HepG2 (cell line): ENCODE results near the gene VPS26A. TPM values are rescaled to one million over a fixed set of nuclear protein-coding genes. Genes with fewer than 3 reads are reported as not detected.

ENCODE experiments used
- ATF7 ChIP-seq, 2 experiments: fragments of 450-650 bp in 1 of 2; sonication (generic) in 1 of 2; formaldehyde crosslinking in 1 of 2; IDR thresholded peaks; 2 replicates each; pipeline versions ENCODE4 v1.4.0 to v1.6.1; 2016 to 2020; ENCODE audit warnings: antibody characterized with exemption in 1 of 2, mild to moderate bottlenecking in 1 of 2, missing genetic modification reagents in 1 of 2
- BRCA1 ChIP-seq: sonication (generic); formaldehyde crosslinking; IDR thresholded peaks from 2 replicates; pipeline ENCODE4 v1.4.0; 2020; ENCODE audit warnings: missing genetic modification reagents
- CBX2 ChIP-seq, 2 experiments: fragments of 200-600 bp in 1 of 2; sonication (generic); formaldehyde crosslinking in 1 of 2; IDR thresholded peaks; 2 replicates each; pipeline versions ENCODE4 v1.7.0 to v1.8.1; 2018 to 2022; ENCODE audit warnings: low read depth in 2 of 2, low read length in 1 of 2, mild to moderate bottlenecking in 1 of 2, missing genetic modification reagents in 1 of 2
- CBX5 ChIP-seq: sonication (generic); formaldehyde crosslinking; IDR thresholded peaks from 2 replicates; pipeline ENCODE4 v1.4.0; 2020; ENCODE audit warnings: missing genetic modification reagents, borderline replicate concordance
- CHD2 ChIP-seq: IDR thresholded peaks from 2 replicates; pipeline ENCODE4 v1.6.1; 2011; ENCODE audit warnings: low read depth, low read length, improper control_type of control experiment
- EP300 ChIP-seq, 3 experiments: sonication (generic) in 1 of 3; formaldehyde crosslinking in 1 of 3; IDR thresholded peaks; 2 replicates each; pipeline versions ENCODE4 v1.5.1 to v1.6.1; 2011 to 2020; ENCODE audit warnings: low read depth in 2 of 3, low read length in 2 of 3, borderline replicate concordance in 1 of 3, improper control_type of control experiment in 1 of 3, mild to moderate bottlenecking in 1 of 3, missing genetic modification reagents in 1 of 3, moderate library complexity in 1 of 3
- FOXM1 ChIP-seq: sonication (generic); formaldehyde crosslinking; IDR thresholded peaks from 2 replicates; pipeline ENCODE4 v1.5.0; 2020; ENCODE audit warnings: missing genetic modification reagents
- KAT8 ChIP-seq: IDR thresholded peaks from 2 replicates; pipeline ENCODE4 v1.6.1; 2016; ENCODE audit warnings: missing genetic modification reagents, missing compliant biosample characterization
- MAFK ChIP-seq, 2 experiments: IDR thresholded peaks in 1 of 2; conservative IDR thresholded peaks in 1 of 2; 2 replicates each; pipeline ENCODE4 v1.6.1; 2011; ENCODE audit warnings: improper control_type of control experiment in 2 of 2, low read length in 2 of 2
- MXD4 ChIP-seq: IDR thresholded peaks from 2 replicates; pipeline ENCODE4 v1.6.1; 2016; ENCODE audit warnings: mild to moderate bottlenecking, missing biosample characterization, missing genetic modification reagents
- RFXANK ChIP-seq: IDR thresholded peaks from 2 replicates; pipeline ENCODE4 v1.6.1; 2016
- SAP130 ChIP-seq: IDR thresholded peaks from 2 replicates; pipeline ENCODE4 v1.6.1; 2016; ENCODE audit warnings: low read depth
- SOX5 ChIP-seq: IDR thresholded peaks from 2 replicates; pipeline ENCODE4 v1.6.1; 2016; ENCODE audit warnings: borderline replicate concordance
- SP1 ChIP-seq, 2 experiments: fragments of 450-650 bp in 1 of 2; sonication (generic) in 1 of 2; formaldehyde crosslinking in 1 of 2; IDR thresholded peaks; 2 replicates each; pipeline versions ENCODE4 v1.4.0 to v1.6.1; 2016 to 2020; ENCODE audit warnings: missing genetic modification reagents in 1 of 2
- TAF1 ChIP-seq: sonication (generic); formaldehyde crosslinking; IDR thresholded peaks from 2 replicates; pipeline ENCODE4 v1.4.0; 2020; ENCODE audit warnings: missing genetic modification reagents
- TBP ChIP-seq: sonication (generic); formaldehyde crosslinking; IDR thresholded peaks from 2 replicates; pipeline ENCODE4 v1.5.0; 2020; ENCODE audit warnings: missing genetic modification reagents
- THYN1 ChIP-seq: sonication (generic); formaldehyde crosslinking; IDR thresholded peaks from 2 replicates; pipeline ENCODE4 v1.8.1; 2023; ENCODE audit warnings: low read depth, mild to moderate bottlenecking, moderate library complexity, missing genetic modification reagents, borderline replicate concordance
- ZNF264 ChIP-seq: sonication (generic); formaldehyde crosslinking; IDR thresholded peaks from 2 replicates; pipeline ENCODE4 v1.4.0; 2020; ENCODE audit warnings: missing genetic modification reagents
- ZNF484 ChIP-seq: sonication (generic); formaldehyde crosslinking; IDR thresholded peaks from 2 replicates; pipeline ENCODE4 v1.5.1; 2020; ENCODE audit warnings: mild to moderate bottlenecking, low read depth, missing genetic modification reagents, borderline replicate concordance
- ZNF546 ChIP-seq: sonication (generic); formaldehyde crosslinking; conservative IDR thresholded peaks from 2 replicates; pipeline ENCODE4 v1.8.1; 2023; ENCODE audit warnings: mild to moderate bottlenecking, missing genetic modification reagents
- ZNF678 ChIP-seq: sonication (generic); formaldehyde crosslinking; IDR thresholded peaks from 2 replicates; pipeline ENCODE4 v1.4.0; 2020; ENCODE audit warnings: mild to moderate bottlenecking, missing genetic modification reagents
- ZNF703 ChIP-seq: sonication (generic); formaldehyde crosslinking; IDR thresholded peaks from 2 replicates; pipeline ENCODE4 v1.5.1; 2020; ENCODE audit warnings: missing genetic modification reagents, mild to moderate bottlenecking, moderate library complexity, borderline replicate concordance
- ZNF850 ChIP-seq: sonication (generic); formaldehyde crosslinking; conservative IDR thresholded peaks from 2 replicates; pipeline ENCODE4 v1.9.0; 2021; ENCODE audit warnings: mild to moderate bottlenecking, missing genetic modification reagents
- polyA plus RNA-seq, 8 experiments: library from polyadenylated mRNA; depleted of rRNA in 3 of 8; stranded (reverse) in 7 of 8; unstranded in 1 of 8; fragments of >200 nt; fragmentation: Illumina TruSeq in 4 of 8; extraction: Trizol in 4 of 8; gene quantifications; 2 replicates each; pipeline versions ENCODE4 v1.2.1 to v1.2.3, GENCODE V29; 2011 to 2016; ENCODE audit warnings: low read depth in 4 of 8, missing spikeins in 1 of 8, mixed read lengths in 1 of 8; ENCODE audit not compliant: insufficient read depth in 1 of 8
- total RNA-seq, 5 experiments: library from RNA; depleted of rRNA; stranded (reverse); fragments of >200 nt; fragmentation: Illumina TruSeq; extraction: Trizol; gene quantifications; 2 replicates each; pipeline ENCODE4 v1.2.3, GENCODE V29; 2016; ENCODE audit warnings: low read depth in 1 of 5
- TF ChIP-seq, protein P1 (sequence below): sonication (generic); formaldehyde crosslinking; IDR thresholded peaks from 2 replicates; pipeline ENCODE4 v1.8.0; 2022; ENCODE audit warnings: missing genetic modification reagents, low read depth, mild to moderate bottlenecking, borderline replicate concordance
- TF ChIP-seq, protein P2 (sequence below): sonication (generic); formaldehyde crosslinking; IDR thresholded peaks from 2 replicates; pipeline ENCODE4 v1.4.0; 2020; ENCODE audit warnings: missing genetic modification reagents
- TF ChIP-seq, protein P3 (sequence below): sonication (generic); formaldehyde crosslinking; IDR thresholded peaks from 2 replicates; pipeline ENCODE4 v1.5.0; 2020; ENCODE audit warnings: mild to moderate bottlenecking, missing genetic modification reagents

Gene VPS26A
- total and polyA plus RNA-seq, 2 of the 13 experiments (the other 11 are each of a cell fraction or from before 2014, with no cell fraction given) = 12.9 to 32.6 TPM

DNA sequence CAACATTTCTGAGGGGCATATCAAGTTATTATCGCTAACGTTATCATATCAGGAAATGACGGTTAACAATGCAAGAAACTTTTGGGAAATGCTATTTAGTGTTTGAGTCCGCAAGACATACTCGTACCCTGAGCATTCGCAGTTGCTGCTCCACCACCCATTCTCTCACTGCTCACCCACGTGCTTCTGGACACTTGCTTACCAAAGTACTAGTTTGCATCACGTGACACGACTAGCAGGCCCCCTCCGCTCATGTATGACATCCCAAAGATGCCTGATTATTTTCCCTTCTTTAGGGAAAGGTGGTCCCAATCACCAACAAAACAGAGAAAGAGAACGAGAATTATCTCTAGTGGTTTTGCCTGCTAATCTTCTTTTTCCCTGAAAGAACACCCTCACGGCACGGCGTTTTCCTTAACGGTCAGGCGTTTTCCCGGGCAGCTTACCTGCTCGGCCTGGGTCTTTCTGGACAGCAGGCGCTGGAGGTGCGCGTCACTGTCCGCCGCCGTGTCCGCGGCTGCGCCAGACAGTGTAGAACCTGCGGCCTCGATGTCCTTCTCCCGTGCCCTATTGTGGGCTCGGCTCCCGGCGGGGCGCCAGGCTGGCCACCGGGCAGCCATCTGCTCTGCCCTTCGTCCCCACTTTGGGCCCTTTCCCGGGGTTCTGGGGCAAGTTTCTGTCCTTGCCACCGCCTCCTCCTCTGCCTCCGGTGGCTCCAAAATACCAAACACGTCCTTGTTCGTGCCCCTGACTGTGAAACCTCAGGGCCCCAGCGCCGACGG, 56.0 kb downstream of the VPS26A start, which contains the start of gene SUPV3L1 (continued):
- TF ChIP-seq KAT8 (CRISPR knock-in tag) (peak; percentile 99), ATF7 (IDR thresholded peaks at IDR 0.05) (no peak), ATF7 (CRISPR knock-in tag; IDR thresholded peaks at IDR 0.05) (no peak), MAFK (conservative IDR thresholded peaks at IDR 0.05 in 1 of 2, IDR thresholded peaks at IDR 0.05 in 1 of 2; ENCODE audit: low read length in 2 of 2) (peak in 1 of 2 experiments; percentile 48; a peak in 1 of 4 replicates), ZNF484 (CRISPR knock-in tag) (no peak), CBX5 (CRISPR knock-in tag) (peak; percentile 15; the same call in 1 of the 2 replicates), EP300 (IDR thresholded peaks at IDR 0.05; ENCODE audit: low read depth in 2 of 2, low read length in 2 of 2) (no peak), EP300 (CRISPR knock-in tag; IDR thresholded peaks at IDR 0.05; ENCODE audit: borderline replicate concordance) (no peak), ZNF264 (CRISPR knock-in tag) (no peak), MXD4 (CRISPR knock-in tag) (peak; percentile 100), ZNF703 (CRISPR knock-in tag) (no peak), CHD2 (no peak), RFXANK (CRISPR knock-in tag) (no peak; the same call in 1 of the 2 replicates), SOX5 (peak; percentile 27; the same call in 1 of the 2 replicates), ZNF546 (CRISPR knock-in tag) (no peak), ZNF850 (CRISPR knock-in tag) (no peak), FOXM1 (no peak), SAP130 (peak; percentile 99), BRCA1 (CRISPR knock-in tag) (no peak; the same call in 1 of the 2 replicates), SP1 (IDR thresholded peaks at IDR 0.05) (no peak), SP1 (CRISPR knock-in tag; IDR thresholded peaks at IDR 0.05) (peak; percentile 55; the same call in 1 of the 2 replicates), THYN1 (CRISPR knock-in tag) (no peak), ZNF678 (no peak), TAF1 (CRISPR knock-in tag) (peak; percentile 77), CBX2 (IDR thresholded peaks at IDR 0.05; ENCODE audit: low read depth, low read length) (no peak), CBX2 (CRISPR knock-in tag; IDR thresholded peaks at IDR 0.05; ENCODE audit: low read depth) (no peak), TBP (CRISPR knock-in tag) (no peak)
- TF ChIP-seq, protein P1, sequence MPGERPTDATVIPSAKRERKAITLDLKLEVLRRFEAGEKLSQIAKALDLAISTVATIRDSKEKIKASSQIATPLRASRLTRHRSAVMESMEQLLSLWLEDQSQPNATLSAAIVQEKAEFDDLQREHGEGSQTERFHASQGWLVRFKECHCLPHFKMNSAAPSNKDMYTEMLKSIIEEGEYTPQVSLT (CRISPR knock-in tag) = no peak
- TF ChIP-seq, protein P2, sequence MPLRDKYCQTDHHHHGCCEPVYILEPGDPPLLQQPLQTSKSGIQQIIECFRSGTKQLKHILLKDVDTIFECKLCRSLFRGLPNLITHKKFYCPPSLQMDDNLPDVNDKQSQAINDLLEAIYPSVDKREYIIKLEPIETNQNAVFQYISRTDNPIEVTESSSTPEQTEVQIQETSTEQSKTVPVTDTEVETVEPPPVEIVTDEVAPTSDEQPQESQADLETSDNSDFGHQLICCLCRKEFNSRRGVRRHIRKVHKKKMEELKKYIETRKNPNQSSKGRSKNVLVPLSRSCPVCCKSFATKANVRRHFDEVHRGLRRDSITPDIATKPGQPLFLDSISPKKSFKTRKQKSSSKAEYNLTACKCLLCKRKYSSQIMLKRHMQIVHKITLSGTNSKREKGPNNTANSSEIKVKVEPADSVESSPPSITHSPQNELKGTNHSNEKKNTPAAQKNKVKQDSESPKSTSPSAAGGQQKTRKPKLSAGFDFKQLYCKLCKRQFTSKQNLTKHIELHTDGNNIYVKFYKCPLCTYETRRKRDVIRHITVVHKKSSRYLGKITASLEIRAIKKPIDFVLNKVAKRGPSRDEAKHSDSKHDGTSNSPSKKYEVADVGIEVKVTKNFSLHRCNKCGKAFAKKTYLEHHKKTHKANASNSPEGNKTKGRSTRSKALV = no peak
- TF ChIP-seq, protein P3, sequence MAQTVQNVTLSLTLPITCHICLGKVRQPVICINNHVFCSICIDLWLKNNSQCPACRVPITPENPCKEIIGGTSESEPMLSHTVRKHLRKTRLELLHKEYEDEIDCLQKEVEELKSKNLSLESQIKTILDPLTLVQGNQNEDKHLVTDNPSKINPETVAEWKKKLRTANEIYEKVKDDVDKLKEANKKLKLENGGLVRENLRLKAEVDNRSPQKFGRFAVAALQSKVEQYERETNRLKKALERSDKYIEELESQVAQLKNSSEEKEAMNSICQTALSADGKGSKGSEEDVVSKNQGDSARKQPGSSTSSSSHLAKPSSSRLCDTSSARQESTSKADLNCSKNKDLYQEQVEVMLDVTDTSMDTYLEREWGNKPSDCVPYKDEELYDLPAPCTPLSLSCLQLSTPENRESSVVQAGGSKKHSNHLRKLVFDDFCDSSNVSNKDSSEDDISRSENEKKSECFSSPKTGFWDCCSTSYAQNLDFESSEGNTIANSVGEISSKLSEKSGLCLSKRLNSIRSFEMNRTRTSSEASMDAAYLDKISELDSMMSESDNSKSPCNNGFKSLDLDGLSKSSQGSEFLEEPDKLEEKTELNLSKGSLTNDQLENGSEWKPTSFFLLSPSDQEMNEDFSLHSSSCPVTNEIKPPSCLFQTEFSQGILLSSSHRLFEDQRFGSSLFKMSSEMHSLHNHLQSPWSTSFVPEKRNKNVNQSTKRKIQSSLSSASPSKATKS (CRISPR knock-in tag) = no peak
